ENCODE data around the gene WWTR1.
A peak's percentile ranks its signal among the peaks of the same experiment; 100 is the strongest.

WWTR1 gene

GRCh38 chr3:149480326-149481017 is 177.4 kb downstream of the WWTR1 start:
- in situ Hi-C loops (cut with MboI; ENCODE audit: low sequenced_read_pairs, unreplicated experiment) = loop anchor here (10.0 to 25.0 kb wide), 3 partner anchors 86 to 518 kb away; no protein-coding TSS in a partner anchor
- TF ChIP-seq CTCF (IDR thresholded peaks at IDR 0.05; ENCODE audit: borderline replicate concordance, control extremely low read depth, extremely low read depth, insufficient read depth, missing control alignments) = peak; percentile 78
- DNase-seq (ENCODE audit: low spot score) = peak; percentile 83

- no peak for TF ChIP-seq CTCF (IDR thresholded peaks at IDR 0.05; ENCODE audit: borderline replicate concordance, control extremely low read depth, extremely low read depth, insufficient read depth, missing control alignments)
- DNase-seq (ENCODE audit: low spot score) = no peak
- in situ Hi-C loops (cut with MboI; ENCODE audit: low sequenced_read_pairs, unreplicated experiment) = loop anchor here (10.0 to 25.0 kb wide), 3 partner anchors 85 to 517 kb away; no protein-coding TSS in a partner anchor
Observed at GRCh38 chr3:149479621-149480325, 178.1 kb downstream of the WWTR1 start.

- no peak for TF ChIP-seq CTCF (IDR thresholded peaks at IDR 0.05; ENCODE audit: borderline replicate concordance, control extremely low read depth, extremely low read depth, insufficient read depth, missing control alignments)
- in situ Hi-C loops (cut with MboI; ENCODE audit: low sequenced_read_pairs, unreplicated experiment) = loop anchor here (25.0 kb wide), 2 partner anchors 364 to 514 kb away; no protein-coding TSS in a partner anchor
- DNase-seq (ENCODE audit: low spot score) = no peak
Observed at GRCh38 chr3:149476225-149476624, 181.6 kb downstream of the WWTR1 start.

- in situ Hi-C loops (cut with MboI; ENCODE audit: low sequenced_read_pairs, unreplicated experiment) = loop anchor here (25.0 kb wide), 2 partner anchors 363 to 513 kb away; no protein-coding TSS in a partner anchor
- no peak for TF ChIP-seq CTCF (IDR thresholded peaks at IDR 0.05; ENCODE audit: borderline replicate concordance, control extremely low read depth, extremely low read depth, insufficient read depth, missing control alignments)
- no peak for DNase-seq (ENCODE audit: low spot score)
Observed at GRCh38 chr3:149475451-149476060, 182.3 kb downstream of the WWTR1 start.

- in situ Hi-C loops (cut with MboI; ENCODE audit: low sequenced_read_pairs, unreplicated experiment) = no loop called here
- TF ChIP-seq CTCF (IDR thresholded peaks at IDR 0.05; ENCODE audit: borderline replicate concordance, control extremely low read depth, extremely low read depth, insufficient read depth, missing control alignments) = no peak
- no peak for DNase-seq (ENCODE audit: low spot score)
Observed at GRCh38 chr3:149474250-149474817, 183.5 kb downstream of the WWTR1 start, which contains the start of gene TM4SF4. TSS of gene TM4SF4 (plus strand) at chr3:149474697. CDS start at chr3:149474878, 181 bp downstream.

All from GM13976 (cell line).